Tibial nerve (tissue), 4 donors: ENCODE results near the gene GRM4. TPM values are rescaled to one million over a fixed set of nuclear protein-coding genes. Genes with fewer than 3 reads are reported as not detected.
"Not testable (repeated sequence)": the region's sequence is repeated elsewhere in the genome, so short reads cannot be mapped to it uniquely, and the experiment has no call there.

ENCODE experiments used
- DNase-seq, 2 donors: peaks; one replicate each; pipeline ENCODE4 v3.0.0-alpha.2; 2019; ENCODE audit warnings: low spot score in 2 of 2
- H3K27ac ChIP-seq, 4 donors: fragments of 200-600 bp; sonication (generic) in 3 of 4; one replicate each; pipeline ENCODE4 v1.5.1; 2017 to 2019; ENCODE audit warnings: mild to moderate bottlenecking in 1 of 4
- H3K27me3 ChIP-seq, 2 donors: fragments of 200-600 bp; sonication (generic) in 1 of 2; one replicate each; pipeline versions ENCODE4 v1.5.1 to v1.6.0; 2017 to 2019
- H3K36me3 ChIP-seq, 3 donors: fragments of 200-600 bp; sonication (generic); one replicate each; pipeline ENCODE4 v1.5.1; 2018 to 2019
- H3K4me1 ChIP-seq, 4 donors: fragments of 200-600 bp; sonication (generic) in 3 of 4; one replicate each; pipeline ENCODE4 v1.5.1; 2017 to 2019
- H3K4me3 ChIP-seq, 4 donors: fragments of 200-600 bp; sonication (generic) in 3 of 4; one replicate each; pipeline ENCODE4 v1.5.1; 2017 to 2019; ENCODE audit warnings: mild to moderate bottlenecking in 1 of 4, moderate library complexity in 1 of 4
- H3K9me3 ChIP-seq, 4 donors: fragments of 200-600 bp; sonication (generic) in 3 of 4; one replicate each; pipeline ENCODE4 v1.5.1; 2017 to 2019
- EP300 ChIP-seq, 2 donors: sonication (generic); formaldehyde crosslinking; IDR thresholded peaks; one replicate each; pipeline ENCODE4 v1.6.1; 2017; ENCODE audit warnings: antibody characterized with exemption in 2 of 2, mild to moderate bottlenecking in 1 of 2
- POLR2A ChIP-seq, 2 donors: fragments of 450-650 bp; IDR thresholded peaks; one replicate each; pipeline ENCODE4 v1.6.1; 2017; ENCODE audit warnings: antibody characterized with exemption in 2 of 2, mild to moderate bottlenecking in 2 of 2, moderate library complexity in 2 of 2
- WGBS, 2 donors: methylation state at CpG; one replicate each; pipeline ENCODE4 v1.1.5; 2018; 5-methylcytosine and 5-hydroxymethylcytosine counted together
- total RNA-seq, 4 donors: library from RNA; depleted of rRNA; stranded (reverse); fragments of >200 nt; gene quantifications; one replicate each; pipeline ENCODE4 v1.1.0, GENCODE V29; 2016
- TF ChIP-seq, protein P1 (sequence below), 5 experiments: fragments of 200-600 bp in 3 of 5; fragments of 450-650 bp in 2 of 5; sonication (generic) in 3 of 5; IDR thresholded peaks; one replicate each; pipeline ENCODE4 v1.5.1; 2016 to 2019; ENCODE audit warnings: antibody characterized with exemption in 5 of 5, mild to moderate bottlenecking in 3 of 5, moderate library complexity in 2 of 5

GRM4 gene
- total RNA-seq, 4 donors from 2014 or later = not detected

DNA sequence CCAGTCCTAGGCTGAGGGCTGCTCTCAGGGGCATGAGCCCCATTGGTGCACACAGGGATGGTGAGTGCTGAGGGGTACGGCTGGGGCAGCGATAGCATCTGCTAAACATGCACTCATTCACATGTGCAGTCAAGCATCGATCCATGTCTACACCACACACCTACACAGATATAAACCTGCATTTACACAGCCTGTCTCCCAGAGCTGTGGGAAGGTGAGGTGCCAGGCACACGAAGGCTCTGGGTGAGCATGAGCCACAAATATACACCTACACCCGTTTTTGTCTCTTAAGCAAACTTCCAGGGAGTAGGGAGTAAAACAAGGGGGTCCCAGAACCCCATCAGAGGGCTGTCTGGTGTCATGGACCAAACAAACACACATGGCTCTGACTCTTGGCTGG is 99.3 kb downstream of the GRM4 start:
- peaks cover 0 to 22% of the 10 kb centered on the region in 2 donors for H3K27me3 ChIP-seq
- no peaks in the 10 kb centered on the region for H3K9me3 ChIP-seq
- H3K36me3 ChIP-seq = no peaks in the 10 kb centered on the region
- DNase-seq = no peak
- TF ChIP-seq POLR2A (IDR thresholded peaks at IDR 0.05) (no peak), EP300 (IDR thresholded peaks at IDR 0.05) (no peak)
- TF ChIP-seq, protein P1, sequence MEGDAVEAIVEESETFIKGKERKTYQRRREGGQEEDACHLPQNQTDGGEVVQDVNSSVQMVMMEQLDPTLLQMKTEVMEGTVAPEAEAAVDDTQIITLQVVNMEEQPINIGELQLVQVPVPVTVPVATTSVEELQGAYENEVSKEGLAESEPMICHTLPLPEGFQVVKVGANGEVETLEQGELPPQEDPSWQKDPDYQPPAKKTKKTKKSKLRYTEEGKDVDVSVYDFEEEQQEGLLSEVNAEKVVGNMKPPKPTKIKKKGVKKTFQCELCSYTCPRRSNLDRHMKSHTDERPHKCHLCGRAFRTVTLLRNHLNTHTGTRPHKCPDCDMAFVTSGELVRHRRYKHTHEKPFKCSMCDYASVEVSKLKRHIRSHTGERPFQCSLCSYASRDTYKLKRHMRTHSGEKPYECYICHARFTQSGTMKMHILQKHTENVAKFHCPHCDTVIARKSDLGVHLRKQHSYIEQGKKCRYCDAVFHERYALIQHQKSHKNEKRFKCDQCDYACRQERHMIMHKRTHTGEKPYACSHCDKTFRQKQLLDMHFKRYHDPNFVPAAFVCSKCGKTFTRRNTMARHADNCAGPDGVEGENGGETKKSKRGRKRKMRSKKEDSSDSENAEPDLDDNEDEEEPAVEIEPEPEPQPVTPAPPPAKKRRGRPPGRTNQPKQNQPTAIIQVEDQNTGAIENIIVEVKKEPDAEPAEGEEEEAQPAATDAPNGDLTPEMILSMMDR (IDR thresholded peaks at IDR 0.05) = no peak
- H3K27ac ChIP-seq = no peak overlapping the region
- 73 to 79% methylated on average over 5 of the region's 5 CpGs for WGBS, 2 donors
- no peak overlapping the region for H3K4me3 ChIP-seq
- no peaks in the 10 kb centered on the region for H3K4me1 ChIP-seq

DNA sequence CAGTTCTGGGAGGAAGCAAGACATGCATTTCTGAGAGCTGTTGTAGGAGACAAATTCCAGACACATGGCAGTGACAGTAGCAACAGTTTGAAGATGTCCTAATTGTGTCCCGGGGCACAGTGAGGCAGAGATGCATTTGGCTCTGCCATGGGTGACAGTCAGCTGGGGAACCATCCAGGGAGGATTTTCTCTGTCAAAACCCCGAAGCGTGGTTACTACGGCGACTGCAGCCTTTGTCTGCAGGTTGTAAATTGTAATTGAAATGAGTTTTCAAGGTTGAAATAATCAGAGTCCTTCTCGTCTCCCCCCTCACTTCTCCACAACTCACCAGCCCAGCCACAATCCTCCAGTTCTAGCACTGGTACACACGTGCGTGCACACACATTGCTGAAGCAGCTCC is 100.1 kb downstream of the GRM4 start:
- Histone ChIP-seq H3K4me1 (no peaks in the 10 kb centered on the region), H3K27me3 (peaks cover 0 to 18% of the 10 kb centered on the region in 2 donors), H3K9me3 (no peaks in the 10 kb centered on the region), H3K36me3 (no peaks in the 10 kb centered on the region), H3K4me3 (no peak overlapping the region), H3K27ac (no peak overlapping the region)
- no peak for DNase-seq
- no peak for TF ChIP-seq EP300 (IDR thresholded peaks at IDR 0.05)
- TF ChIP-seq, protein P1 (IDR thresholded peaks at IDR 0.05) = no peak
- TF ChIP-seq POLR2A (IDR thresholded peaks at IDR 0.05) = no peak
- WGBS, 2 donors = 38 to 40% methylated on average over 8 of the region's 8 CpGs

DNA sequence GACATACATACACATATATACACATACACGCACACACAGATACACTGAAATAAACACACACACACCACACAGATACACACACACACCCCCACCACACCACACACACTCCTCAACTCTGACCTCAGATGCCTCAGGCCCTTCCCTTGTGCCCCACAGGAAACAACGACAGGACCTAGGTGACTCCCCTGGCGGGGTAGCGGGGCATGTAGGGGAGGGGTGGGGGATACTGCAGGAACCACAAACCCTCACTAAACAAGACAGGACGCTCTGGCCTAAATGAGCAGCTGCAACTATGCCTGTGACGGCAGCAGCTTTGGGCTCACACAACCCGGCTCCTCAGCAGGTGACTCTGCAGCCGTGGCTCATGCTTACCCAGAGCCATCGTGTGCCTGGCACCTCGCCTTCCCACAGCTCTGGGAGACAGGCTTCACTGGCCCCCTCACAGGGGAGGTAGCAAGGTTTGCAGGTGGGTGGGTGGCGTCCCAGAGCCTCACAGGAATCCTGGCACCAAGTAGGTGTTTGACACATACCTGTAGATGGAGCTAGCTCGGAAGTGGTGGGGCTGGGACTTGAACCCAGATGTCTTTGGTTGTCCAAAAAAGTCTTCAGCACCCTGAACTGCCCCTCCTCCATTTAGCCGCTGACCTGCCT is 100.8 kb downstream of the GRM4 start:
- H3K9me3 ChIP-seq = no peaks in the 10 kb centered on the region

GRCh38 chr6:34043359-34043758 is 102.5 kb downstream of the GRM4 start:
- 82 to 83% methylated on average over 8 of the region's 8 CpGs for WGBS, 2 donors
- no peak overlapping the region for H3K4me3 ChIP-seq
- no peaks in the 10 kb centered on the region for H3K9me3 ChIP-seq
- no peaks in the 10 kb centered on the region for H3K36me3 ChIP-seq
- TF ChIP-seq, protein P1 (IDR thresholded peaks at IDR 0.05) = no peak
- no peak for TF ChIP-seq EP300 (IDR thresholded peaks at IDR 0.05)
- TF ChIP-seq POLR2A (IDR thresholded peaks at IDR 0.05) = no peak
- H3K27me3 ChIP-seq = peaks cover 0 to 18% of the 10 kb centered on the region in 2 donors
- no peaks in the 10 kb centered on the region for H3K4me1 ChIP-seq
- no peak for DNase-seq
- H3K27ac ChIP-seq = no peak overlapping the region

More for the DNA sequence above, 100.8 kb downstream of the GRM4 start:
- Histone ChIP-seq H3K27ac (no peak overlapping the region), H3K4me1 (no peaks in the 10 kb centered on the region), H3K36me3 (no peaks in the 10 kb centered on the region), H3K4me3 (no peak overlapping the region), H3K27me3 (peaks cover 0 to 18% of the 10 kb centered on the region in 2 donors)
- WGBS, 2 donors = 66 to 70% methylated on average over 13 of the region's 13 CpGs
- DNase-seq = no peak
- TF ChIP-seq POLR2A (IDR thresholded peaks at IDR 0.05) (no peak), EP300 (IDR thresholded peaks at IDR 0.05) (no peak)
- TF ChIP-seq, protein P1 (IDR thresholded peaks at IDR 0.05) = no peak

DNA sequence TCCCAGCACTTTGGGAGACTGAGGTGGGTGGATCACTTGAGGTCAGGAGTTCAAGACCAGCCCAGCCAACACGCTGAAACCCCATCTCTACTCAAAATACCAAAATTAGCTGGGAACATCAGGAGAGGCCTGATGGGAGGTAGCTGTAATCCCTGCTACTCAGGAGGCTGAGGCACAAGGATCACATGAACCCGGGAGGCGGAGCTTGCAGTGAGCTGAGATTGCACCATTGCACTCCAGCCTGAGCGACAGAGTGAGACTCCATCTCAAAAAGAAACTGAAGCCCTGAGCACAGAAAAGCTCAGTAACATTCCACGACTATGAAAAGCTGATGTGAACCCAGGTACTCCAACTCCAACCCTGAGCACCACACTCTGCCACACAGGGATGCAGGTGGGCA is 103.9 kb downstream of the GRM4 start:
- not testable (repeated sequence) for H3K4me1 ChIP-seq, H3K9me3 ChIP-seq, H3K27ac ChIP-seq, H3K36me3 ChIP-seq, DNase-seq, H3K4me3 ChIP-seq
- 85 to 95% methylated on average over 5 of the region's 5 CpGs for WGBS, 2 donors
- H3K27me3 ChIP-seq = peaks cover 0 to 10% of the 10 kb centered on the region in 2 donors
